Omental fat pad (tissue), 4 donors: ENCODE measurements around the gene KCNAB1. TPM values are rescaled to one million over a fixed set of nuclear protein-coding genes. Genes with fewer than 3 reads are reported as not detected.

Source experiments
- ATAC-seq: fragments of 150-250 bp; one replicate; pipeline ENCODE4 v1.9.1; 2016; ENCODE audit warnings: mild to moderate bottlenecking, moderate library complexity; ENCODE audit not compliant: low FRiP score
- DNase-seq: peaks from one replicate; pipeline ENCODE4 v3.0.0-alpha.2; 2019; ENCODE audit warnings: low spot score
- CTCF ChIP-seq, 3 donors: fragments of 450-650 bp; IDR thresholded peaks; one replicate each; pipeline ENCODE4 v1.5.1; 2016 to 2017; ENCODE audit warnings: antibody characterized with exemption in 3 of 3, mild to moderate bottlenecking in 3 of 3, moderate library complexity in 2 of 3
- total RNA-seq, 4 donors: library from RNA; depleted of rRNA; stranded (reverse); fragments of >200 nt; gene quantifications; one replicate each; pipeline ENCODE4 v1.1.0, GENCODE V29; 2016

KCNAB1 gene
- total RNA-seq, 4 donors from 2014 or later, result 2.2 to 12.6 (median 5.7) TPM

GRCh38 chr3:156299569-156299968 is 179.2 kb downstream of the KCNAB1 start:
- ATAC-seq (no peak), DNase-seq (no peak)
- no peak for TF ChIP-seq CTCF (IDR thresholded peaks at IDR 0.05)

GRCh38 chr3:156300371-156300770 is 180.0 kb downstream of the KCNAB1 start:
- ATAC-seq (no peak), DNase-seq (no peak)
- no peak for TF ChIP-seq CTCF (IDR thresholded peaks at IDR 0.05)

- TF ChIP-seq CTCF (IDR thresholded peaks at IDR 0.05), result no peak
- ATAC-seq, result no peak
- no peak for DNase-seq
Observed at GRCh38 chr3:156300929-156301840, 180.8 kb downstream of the KCNAB1 start.

- ATAC-seq (no peak), DNase-seq (no peak)
- TF ChIP-seq CTCF (IDR thresholded peaks at IDR 0.05), result no peak
Observed at GRCh38 chr3:156303001-156303707, 182.8 kb downstream of the KCNAB1 start.

- TF ChIP-seq CTCF (IDR thresholded peaks at IDR 0.05), result no peak
- no peak for ATAC-seq
- no peak for DNase-seq
Observed at GRCh38 chr3:156304406-156304805, 184.0 kb downstream of the KCNAB1 start.

GRCh38 chr3:156305672-156306071 is 185.3 kb downstream of the KCNAB1 start:
- DNase-seq (no peak), ATAC-seq (no peak)
- TF ChIP-seq CTCF (IDR thresholded peaks at IDR 0.05), result no peak
